ENCODE results near the gene LARP7. TPM values are rescaled to one million over a fixed set of nuclear protein-coding genes. Genes with fewer than 3 reads are reported as not detected.

The LARP7 gene
- total and polyA plus RNA-seq, 2 of the 8 experiments (the other 6 are each of a cell fraction or from before 2014, with no cell fraction given), result 9.3 to 38.3 TPM

GRCh38 chr4:112647785-112648184, 10.8 kb downstream of the LARP7 start (continued):
- TF ChIP-seq SIN3A (conservative IDR thresholded peaks at IDR 0.05 in 1 of 2, IDR thresholded peaks at IDR 0.05 in 1 of 2; ENCODE audit: low read depth in 1 of 2, low read length in 2 of 2) (0 out of 4 replicates have a peak, but pooled peaks of 1 of the 2 experiments have one; percentile 57), TAF7 (optimal IDR thresholded peaks at IDR 0.05; ENCODE audit: borderline replicate concordance, low read depth, low read length) (peak; percentile 63)

Measured in H1 (cell line).